Kidney tubule cell (primary cell): ENCODE measurements around the gene FAM156B.
"Not testable (repeated sequence)": the region's sequence is repeated elsewhere in the genome, so short reads cannot be mapped to it uniquely, and the experiment has no call there.

ENCODE experiments used
- DNase-seq: peaks from one replicate; pipeline ENCODE4 v3.0.0-alpha.2; 2018; ENCODE audit warnings: low spot score

FAM156B gene

GRCh38 chrX:52896855-52897709, at the start of gene FAM156B:
Gene FAM156B (plus strand): TSS chrX:52897330. CDS start chrX:52907226, 9,896 bp downstream.
- not testable (repeated sequence) for DNase-seq

GRCh38 chrX:52852110-52852860, 44.8 kb upstream of the FAM156B start:
- DNase-seq = peak; percentile 11

- DNase-seq = peak; percentile 80
Measured at GRCh38 chrX:52856991-52857525, 40.1 kb upstream of the FAM156B start.

GRCh38 chrX:52865343-52865998, 31.7 kb upstream of the FAM156B start:
- peak; percentile 46 for DNase-seq

- DNase-seq = no peak
Measured at GRCh38 chrX:52867610-52868348, 29.4 kb upstream of the FAM156B start, which contains the start of gene XAGE3. Gene XAGE3 (minus strand): TSS chrX:52868083. CDS start chrX:52867133, 950 bp downstream.

GRCh38 chrX:52870046-52870445, 27.1 kb upstream of the FAM156B start:
- peak; percentile 60 for DNase-seq

GRCh38 chrX:52873825-52874224, 23.3 kb upstream of the FAM156B start:
- not testable (repeated sequence) for DNase-seq

- DNase-seq = no peak
Measured at GRCh38 chrX:52874661-52875060, 22.5 kb upstream of the FAM156B start.

GRCh38 chrX:52875436-52875835, 21.7 kb upstream of the FAM156B start:
- DNase-seq = not testable (repeated sequence)

- not testable (repeated sequence) for DNase-seq
Measured at GRCh38 chrX:52876386-52876785, 20.7 kb upstream of the FAM156B start.

GRCh38 chrX:52887459-52887858, 9.7 kb upstream of the FAM156B start:
- DNase-seq = not testable (repeated sequence)

GRCh38 chrX:52888090-52888489, 9.0 kb upstream of the FAM156B start:
- not testable (repeated sequence) for DNase-seq

- DNase-seq = not testable (repeated sequence)
Measured at GRCh38 chrX:52896438-52896837, 692 bp upstream of the FAM156B start.

- not testable (repeated sequence) for DNase-seq
Measured at GRCh38 chrX:52905531-52905930, 8.4 kb downstream of the FAM156B start.

- DNase-seq = not testable (repeated sequence)
Measured at GRCh38 chrX:52906072-52906471, 8.9 kb downstream of the FAM156B start.

GRCh38 chrX:52907137-52907536, 10.0 kb downstream of the FAM156B start:
- not testable (repeated sequence) for DNase-seq

- DNase-seq = not testable (repeated sequence)
Measured at GRCh38 chrX:52907900-52908299, 10.8 kb downstream of the FAM156B start.

GRCh38 chrX:52909313-52909969, 12.3 kb downstream of the FAM156B start:
- DNase-seq = not testable (repeated sequence)

GRCh38 chrX:52913681-52914080, 16.6 kb downstream of the FAM156B start:
- not testable (repeated sequence) for DNase-seq

- not testable (repeated sequence) for DNase-seq
Measured at GRCh38 chrX:52914704-52915103, 17.6 kb downstream of the FAM156B start.
